TTC549 (cell line): ENCODE data around the gene OVOL2.
"Not testable (repeated sequence)": the region's sequence is repeated elsewhere in the genome, so short reads cannot be mapped to it uniquely, and the experiment has no call there.

Experiments used
- FAIRE-seq: peaks from 2 replicates; lab custom pipeline; 2012; peaks lifted over from hg19 to GRCh38; lab: Jason Lieb, UNC

The OVOL2 gene

DNA sequence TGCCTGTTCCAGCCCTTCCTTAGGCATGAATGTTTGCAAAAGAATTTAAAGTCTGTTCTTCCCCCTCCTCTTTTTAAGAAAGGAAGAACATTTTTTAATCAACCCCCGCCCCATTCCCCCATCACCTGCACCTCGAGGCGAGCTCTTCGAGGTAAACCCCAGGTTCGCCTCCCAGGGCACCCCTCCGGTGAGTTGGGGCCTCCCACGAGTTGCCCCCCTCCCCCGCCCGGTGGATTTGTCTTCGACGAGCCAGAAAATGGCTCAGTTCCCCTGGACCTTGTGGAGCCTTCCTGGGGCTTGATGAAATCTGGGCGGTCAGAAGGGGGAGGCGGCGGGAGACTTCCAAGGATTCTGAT lies 256 bp upstream of the OVOL2 start:
- no peak for FAIRE-seq

DNA sequence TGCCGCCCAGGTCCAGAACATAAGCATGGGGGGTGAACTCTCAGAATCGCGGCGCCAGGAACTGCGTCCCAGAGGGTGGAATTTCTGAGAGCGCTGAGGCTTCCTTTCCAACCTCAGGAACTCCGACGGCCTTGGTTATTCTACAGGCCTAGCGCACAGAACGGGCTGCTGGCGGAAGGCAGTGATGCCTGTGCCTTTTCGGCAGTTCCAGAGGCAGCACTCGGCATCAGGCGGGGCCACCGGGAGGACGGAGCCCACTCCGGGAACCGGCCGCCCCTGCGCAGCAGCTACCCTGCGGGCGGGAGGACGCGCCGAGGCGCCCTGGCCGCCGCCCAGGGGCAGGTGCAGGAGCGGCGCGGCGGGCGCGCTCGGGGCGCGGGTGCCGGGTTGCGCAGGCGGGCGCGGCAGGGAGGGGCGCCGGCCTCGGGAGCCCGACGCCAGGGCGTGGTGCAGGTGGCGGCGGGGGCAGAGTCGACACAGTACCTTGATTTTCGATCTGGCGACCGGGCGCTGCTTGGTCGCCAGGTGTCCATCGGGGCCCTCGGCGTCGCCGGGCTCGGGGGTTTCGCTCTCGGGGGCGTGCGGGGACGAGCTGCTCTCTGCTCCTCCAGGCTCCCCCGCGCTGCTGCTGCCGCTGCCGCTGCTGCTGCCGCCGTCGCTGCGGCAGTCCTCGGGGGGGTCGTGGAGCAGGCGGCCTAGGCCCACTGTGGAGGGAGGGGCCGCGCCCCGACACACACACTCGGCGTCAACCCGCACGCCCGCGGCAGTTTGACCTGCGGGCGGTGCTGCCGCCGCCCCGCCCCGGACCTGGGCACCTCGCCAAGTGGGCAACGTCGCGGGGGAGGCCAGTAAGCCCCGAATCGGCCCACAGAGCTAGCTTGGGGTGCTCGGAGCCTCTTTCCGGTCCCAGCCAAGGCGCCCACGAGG lies 1.3 kb downstream of the OVOL2 start:
- no peak for FAIRE-seq

DNA sequence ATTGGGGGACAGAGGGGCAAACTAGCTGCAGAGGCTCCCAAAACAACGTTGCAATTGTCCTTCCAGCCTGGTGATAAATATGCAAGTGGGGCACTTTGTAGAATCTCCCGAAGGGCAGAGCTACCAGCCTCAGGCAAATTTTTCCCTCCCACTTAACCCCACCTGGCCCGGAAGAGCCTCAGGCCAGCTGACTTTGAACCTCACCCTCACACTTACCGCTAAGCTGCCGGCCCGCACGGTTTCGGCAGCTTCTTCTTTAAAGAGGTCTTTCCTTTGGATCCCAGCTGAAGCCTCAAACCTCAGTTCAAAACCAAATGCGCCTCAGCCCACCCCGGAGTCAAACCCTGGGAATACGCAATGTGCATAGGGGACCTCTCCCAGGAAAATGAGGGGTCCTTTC lies 2.5 kb downstream of the OVOL2 start:
- no peak for FAIRE-seq

DNA sequence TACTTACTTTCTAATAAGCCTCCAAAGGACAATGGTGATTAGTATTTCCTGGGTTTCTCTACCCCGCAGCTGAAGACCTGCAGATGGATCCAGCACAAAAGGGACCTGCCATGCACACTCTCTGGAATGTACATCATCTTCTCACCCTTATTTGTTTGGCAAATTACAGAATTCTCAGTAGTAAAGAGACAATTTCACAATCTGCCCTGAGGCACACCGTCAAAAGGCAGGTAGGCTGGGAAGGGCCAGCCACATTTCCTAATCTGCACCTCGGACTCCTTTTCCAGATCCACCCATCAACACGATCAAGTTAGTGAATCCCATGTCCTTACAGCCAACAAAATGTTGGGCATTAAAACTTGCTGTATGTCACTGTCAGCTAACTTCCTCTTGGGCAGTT lies 4.9 kb downstream of the OVOL2 start:
- no peak for FAIRE-seq

DNA sequence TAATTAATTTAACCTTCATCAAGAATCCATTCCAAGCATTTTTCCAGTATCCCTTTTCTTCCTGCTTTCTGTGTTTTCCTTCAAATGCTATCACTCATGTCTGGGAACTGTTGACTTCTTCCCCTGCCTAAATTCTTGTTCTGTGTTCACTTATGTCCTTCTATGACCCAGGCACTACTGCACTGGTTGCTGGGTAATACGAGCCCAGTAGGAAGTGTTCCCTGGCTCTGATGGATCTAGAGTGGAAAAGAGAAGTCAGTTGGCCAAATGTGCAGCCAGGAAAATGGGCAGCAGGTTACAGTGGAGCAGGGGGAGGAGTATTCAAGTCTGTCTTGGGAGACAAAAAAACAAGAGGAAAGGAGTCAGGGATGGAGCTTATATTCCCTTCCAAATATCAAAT lies 7.1 kb downstream of the OVOL2 start:
- FAIRE-seq, result no peak

DNA sequence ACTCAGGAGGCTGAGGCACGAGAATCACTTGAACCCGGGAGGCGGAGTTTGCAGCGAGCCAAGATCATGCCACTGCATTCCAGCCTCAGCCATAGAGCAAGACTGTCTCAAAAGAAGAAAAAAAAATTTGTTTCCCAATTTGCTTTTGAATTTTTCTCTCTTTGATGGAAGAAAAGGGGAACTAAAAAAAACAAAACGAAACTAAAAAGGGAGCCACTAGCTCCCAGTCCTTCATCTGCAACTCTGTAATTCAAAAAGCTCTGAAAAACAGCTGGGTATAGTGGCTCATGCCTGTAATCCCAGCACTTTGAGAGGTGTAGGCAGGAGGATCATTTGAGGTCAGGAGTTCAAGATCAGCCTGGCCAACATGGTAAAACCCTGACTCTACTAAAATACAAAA lies 9.5 kb downstream of the OVOL2 start:
- FAIRE-seq, result no peak

DNA sequence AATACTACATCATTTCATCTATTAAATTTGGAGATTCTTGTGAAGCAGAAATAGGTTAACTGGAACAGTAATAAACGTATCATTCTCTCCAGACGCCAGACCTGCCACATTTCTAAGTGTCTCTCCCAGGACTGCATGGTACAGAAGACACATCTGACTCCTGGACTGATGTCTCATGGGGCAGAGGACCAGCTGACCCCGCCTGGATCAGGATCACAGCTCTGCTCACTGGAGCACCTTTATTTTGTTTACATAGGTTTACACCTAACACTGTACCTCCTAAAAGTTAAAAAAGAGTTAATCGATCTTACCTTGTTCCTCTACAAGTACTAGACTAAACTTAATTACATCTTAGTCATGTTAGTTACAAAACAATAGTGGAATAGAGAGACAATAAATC lies 11.2 kb downstream of the OVOL2 start:
- FAIRE-seq, result no peak

DNA sequence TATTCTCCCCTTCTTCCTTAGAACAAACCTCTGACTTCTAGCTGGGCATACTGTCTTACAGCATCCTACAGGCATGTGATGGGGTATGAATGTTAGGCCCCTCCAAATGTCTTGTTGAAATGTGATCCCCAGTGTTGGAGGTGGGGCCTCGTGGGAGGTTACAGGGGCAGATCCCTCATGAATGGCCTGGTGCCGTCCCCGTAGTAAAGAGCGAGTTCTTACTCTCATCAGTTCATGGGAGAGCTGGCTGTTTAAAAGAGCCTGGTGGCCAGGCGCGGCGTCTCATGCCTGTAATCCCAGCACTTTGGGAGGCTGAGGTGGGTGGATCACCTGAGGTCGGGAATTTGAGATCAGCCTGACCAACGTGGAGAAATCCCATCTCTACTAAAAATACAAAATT lies 15.5 kb downstream of the OVOL2 start:
- FAIRE-seq, result no peak

DNA sequence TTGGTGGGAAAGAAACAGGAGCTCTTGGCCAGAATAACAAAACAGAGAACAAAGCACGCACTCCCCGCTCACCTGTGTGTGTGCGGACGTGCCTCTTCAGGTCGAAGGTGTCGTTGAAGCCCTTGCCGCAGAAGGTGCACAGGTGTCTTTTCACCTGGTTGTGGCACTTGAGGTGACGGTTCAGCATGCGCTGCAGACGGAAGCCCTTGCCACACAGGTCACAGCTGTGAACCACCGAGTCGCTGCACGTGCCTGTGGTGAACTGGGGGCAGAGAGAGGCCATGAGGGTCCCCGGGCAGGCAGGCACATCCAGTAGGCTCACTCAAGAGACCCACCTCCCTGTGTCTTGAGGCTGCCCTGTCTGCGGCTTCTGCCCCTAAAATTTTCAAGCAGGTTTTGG lies 16.3 kb downstream of the OVOL2 start:
- FAIRE-seq, result no peak

DNA sequence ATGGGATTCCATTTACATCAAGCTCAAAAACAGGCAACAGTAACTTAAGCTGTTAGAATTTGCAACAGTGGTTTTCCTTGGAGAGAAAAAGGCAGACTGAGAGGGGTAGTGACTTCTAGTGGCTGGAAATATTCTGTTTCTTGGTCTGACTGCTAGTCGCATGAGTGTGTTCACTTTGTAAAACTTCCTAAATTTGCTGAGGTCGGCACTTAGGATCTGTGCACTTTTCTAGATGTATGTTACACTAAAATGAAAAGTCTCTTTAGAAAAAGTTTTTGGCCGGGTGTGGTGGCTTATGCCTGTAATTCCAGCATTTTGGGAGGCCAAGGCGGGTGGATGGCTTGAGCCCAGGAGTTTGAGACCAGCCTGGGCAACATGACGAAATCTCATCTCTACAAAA lies 18.7 kb downstream of the OVOL2 start:
- no peak for FAIRE-seq

DNA sequence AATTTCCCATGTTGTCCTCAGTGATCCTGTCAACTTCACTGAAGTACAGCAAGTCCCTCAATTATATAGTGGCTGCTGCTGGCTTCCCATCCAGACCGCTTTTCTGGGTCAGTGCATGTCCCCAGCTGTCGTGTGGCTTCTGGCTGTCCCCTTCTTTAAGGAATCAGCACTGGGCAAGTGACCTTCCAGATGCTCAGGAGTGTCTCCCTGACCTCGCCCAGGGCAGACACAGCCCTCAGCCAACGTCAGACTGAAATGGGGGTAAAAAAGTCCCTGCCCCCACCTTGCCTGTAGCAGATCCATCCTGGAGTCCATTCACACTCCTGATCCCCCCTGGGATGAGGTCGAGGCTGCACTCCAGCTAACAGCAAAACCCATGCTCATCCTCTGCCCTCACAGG lies 23.7 kb downstream of the OVOL2 start:
- no peak for FAIRE-seq

DNA sequence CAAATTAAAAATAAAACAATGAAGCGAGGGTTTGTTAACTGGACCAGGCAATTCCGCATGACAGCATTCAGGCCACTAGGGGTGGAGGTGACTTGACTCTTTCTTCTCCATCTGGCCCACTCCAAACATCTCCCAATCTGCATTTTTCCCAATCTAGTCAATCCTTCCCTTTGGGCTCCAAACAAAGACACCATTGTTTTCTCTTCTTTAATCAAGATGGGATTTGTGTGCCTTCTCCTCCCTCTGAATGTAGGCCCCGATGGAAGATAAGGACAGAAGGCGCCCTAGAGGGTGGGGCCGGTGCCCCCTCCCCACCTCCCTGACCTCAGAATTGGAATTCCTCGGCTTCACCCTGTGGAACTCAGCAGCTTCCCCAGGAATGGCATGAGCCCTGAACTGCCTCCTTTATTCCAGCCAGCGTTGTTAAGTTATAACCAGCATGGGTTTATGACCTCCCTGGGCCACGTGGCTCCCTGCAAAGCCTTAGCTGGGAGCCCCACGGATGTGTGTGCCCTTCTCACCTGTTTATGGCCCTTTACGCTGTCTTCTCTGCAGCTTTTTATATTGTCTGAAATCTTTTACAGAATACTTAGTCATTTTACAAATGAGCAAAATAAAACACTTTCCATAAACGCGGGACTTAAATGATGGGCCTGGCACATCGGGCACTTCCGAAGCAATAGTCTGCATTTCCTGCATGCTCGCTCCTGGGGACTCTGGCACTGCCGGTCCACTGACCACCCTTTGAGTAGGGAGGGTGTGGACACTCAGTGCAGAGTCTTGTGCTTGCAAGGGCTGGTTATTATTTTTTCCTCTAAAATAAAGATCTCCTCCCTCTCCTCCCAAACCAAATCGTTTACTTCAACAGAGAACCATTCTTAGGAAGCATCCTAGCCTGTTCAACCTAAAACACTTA lies 24.5 kb downstream of the OVOL2 start:
- no peak for FAIRE-seq

DNA sequence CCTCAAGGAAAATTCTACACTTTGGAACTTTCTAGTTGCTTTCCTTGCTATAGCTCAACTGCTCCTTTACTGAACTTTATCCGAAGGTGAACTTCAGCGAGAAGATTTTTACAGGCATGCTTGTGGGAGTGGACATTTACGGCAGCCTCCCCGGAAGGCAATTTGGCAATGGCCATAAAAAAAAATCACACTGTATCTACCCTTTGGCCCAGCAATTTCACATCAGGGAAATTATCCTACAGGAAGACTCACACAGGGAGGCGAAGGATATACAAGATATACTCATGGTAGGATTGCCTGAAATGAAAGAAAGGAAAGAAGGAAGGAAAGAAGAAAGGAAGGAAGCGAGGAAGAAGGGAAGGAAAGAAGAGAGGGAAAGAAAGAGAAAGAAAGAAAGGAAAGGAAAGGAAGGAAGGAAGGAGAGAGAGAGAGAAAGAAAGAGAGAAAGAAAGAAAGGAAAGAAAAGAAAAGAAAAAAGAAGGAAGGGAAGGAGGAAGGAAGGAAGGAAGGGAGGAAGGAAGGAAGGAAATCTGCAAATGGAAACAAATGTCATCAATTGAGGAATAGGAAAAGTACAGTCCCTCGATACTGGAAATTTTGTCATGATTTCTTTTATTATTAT lies 25.7 kb downstream of the OVOL2 start:
- no peak for FAIRE-seq

DNA sequence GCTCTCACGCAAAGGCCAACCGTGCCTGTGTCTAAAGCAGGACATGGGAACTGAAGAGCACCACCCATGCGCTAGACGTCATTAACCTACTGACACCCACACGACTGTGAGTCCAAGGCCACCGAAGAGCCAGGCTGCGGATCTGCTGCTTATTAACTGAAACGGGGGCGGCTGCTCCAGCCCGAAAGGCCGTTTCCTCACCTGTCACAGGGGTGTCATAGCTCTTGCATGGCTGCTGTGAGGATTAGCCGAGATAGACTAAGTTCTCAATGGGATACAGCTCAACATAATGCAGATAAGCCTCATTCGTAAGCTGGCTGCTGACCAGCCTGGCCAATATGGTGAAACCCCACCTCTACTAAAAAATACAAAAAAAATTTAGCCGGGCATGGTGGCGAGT lies 26.7 kb downstream of the OVOL2 start:
- FAIRE-seq, result no peak

DNA sequence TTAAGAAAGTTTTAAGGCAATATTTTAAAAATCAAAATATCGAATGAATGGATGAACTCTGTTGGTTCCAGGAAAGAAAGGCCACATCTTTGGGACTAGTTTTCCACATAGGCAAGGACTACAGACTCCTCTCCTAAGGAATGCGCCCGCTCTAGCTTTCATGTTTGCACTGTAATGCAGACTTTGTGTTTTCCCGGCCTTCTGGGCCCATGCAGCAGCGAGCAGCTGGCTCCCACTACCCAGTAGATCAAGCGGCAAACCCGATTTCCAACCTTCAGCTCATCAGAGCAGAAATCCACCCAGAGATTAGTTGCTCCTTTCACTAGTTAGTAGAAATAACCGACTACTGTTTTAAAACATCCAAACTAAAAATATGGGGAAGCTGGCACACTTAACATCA lies 27.7 kb downstream of the OVOL2 start:
- FAIRE-seq, result no peak

DNA sequence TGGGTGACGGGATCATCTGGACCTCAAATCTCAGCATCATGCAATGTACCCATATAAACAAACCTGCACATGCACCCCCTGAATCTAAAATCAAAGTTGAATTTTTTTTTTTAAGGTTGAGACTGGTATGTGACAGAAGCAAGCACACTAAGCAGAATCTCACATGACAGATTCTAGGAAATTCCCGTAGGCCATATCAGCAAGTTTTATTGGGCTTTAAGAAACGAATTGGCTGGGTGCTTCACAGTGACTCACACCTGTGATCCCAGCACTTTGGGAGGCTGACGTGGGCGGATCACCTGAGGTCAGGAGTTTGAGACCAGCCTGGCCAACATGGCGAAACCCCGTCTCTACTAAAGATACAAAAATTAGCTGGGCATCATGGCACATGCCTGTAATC lies 30.7 kb downstream of the OVOL2 start:
- not testable (repeated sequence) for FAIRE-seq

DNA sequence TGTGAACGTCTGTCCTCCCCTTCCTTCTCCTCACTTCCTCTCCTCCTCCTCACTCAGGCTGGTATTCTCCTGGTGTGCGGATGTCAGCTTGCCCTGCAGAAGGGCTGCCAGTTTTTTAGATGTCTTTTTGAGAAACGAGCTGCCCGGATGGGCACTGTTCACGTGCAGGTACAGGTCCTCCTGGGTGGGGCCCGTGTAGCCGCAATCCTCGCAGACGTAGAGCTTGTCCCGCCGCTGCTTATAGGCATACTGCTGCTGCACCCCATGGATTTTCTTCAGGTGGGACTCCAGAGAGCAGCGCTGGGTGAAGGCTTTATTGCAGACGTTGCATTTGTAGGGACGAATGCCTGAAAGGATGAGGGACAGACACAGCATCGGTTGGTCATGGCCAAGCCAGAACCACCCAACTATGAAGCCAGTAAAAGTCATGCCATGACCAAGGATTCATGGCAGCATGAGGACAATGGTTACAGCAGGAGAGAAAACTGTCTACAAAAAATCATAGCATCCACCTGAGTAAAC lies 33.0 kb downstream of the OVOL2 start:
- FAIRE-seq, result no peak

DNA sequence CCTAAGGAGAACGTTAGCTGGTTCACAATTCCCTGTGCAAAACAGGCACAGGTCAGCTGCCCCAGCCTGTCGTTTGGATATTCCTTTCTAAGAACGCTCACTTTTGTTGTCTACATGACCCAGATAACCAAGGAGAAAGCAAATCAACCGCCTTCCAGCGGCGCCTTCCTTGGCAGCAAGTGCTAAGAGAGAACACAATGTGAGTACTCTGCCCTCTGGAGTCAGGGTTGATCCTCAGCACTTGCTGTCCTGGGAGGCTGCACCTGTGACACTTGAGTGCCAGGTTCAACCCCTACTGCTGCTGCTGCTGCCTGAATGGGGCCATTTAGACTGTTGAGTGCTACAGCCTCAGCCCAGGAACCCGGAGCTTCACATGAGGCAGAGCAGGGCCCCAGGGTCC lies 36.8 kb downstream of the OVOL2 start:
- FAIRE-seq, result no peak

DNA sequence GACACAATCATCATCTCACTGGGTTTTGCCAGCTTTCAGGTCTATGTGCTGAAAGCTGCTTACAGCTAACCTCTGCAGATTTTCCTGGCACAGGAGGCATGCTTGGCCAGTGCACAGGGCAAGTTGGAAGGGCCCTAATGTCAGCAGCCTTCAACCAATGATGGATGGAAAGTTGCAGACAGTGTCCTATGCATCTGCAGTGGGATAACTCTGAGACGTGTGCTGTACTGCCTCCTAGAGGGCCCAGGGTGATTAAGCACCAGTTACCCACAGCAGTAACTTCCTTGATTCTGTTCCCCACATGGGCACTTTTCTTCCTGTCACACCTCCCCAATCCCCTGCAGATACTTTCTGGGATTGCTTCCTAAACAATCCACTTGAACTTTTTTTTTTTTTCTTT lies 38.6 kb downstream of the OVOL2 start:
- no peak for FAIRE-seq

DNA sequence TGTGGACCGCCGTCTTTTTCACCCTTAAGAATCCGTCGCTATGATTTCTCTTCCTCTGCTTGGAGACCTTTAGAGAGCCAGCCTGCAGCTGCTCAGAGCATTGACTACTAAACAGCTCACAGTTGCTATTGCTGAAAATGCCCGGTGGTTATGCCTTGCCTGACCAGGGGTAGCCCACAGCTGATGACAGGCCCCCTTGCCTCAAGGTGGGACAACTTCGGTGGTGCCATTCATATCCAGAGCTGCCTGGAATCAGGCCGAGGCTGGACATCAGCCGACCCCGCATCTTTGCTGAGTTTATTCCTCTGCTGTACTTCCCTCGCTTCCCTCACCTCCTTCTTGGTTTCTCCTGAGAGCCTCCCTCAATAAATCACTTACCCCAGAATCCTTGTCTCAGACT lies 39.6 kb downstream of the OVOL2 start:
- FAIRE-seq, result no peak

DNA sequence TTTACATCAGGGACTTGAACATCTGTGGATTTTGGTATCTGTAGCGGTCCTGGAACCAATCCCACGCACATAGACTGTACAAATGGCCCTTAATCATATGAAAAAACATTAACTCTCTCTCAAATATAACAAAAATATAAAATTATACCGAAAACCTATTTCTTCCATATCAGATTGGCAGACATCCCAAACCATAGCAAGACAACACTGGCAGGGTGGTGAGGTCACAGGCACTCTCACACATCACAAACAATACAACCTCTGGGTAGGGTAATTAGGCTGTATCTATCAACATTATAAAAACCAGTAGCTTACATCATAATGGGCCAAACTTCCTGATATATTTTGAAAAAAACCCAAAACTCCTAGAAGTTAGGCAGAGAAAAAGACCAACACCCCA lies 40.9 kb downstream of the OVOL2 start:
- no peak for FAIRE-seq

DNA sequence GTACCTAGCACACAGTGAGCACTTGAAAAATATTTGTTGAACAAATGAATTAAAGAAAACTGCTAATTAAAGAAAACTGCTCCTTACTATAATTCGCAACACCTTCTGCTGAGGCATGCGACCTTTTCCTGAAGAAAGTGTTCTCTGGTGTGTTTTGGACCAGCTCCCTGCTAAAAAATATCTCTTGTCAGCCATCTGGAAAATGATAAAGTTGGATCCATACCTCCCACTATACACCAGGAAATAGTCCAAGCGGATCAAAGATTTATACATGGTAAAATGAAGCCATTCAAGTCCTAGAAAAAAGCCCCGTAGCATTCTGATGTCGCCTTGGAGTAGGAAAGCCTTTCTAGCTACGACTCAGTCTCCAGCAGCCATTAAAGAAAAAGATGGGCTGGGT lies 43.3 kb downstream of the OVOL2 start:
- FAIRE-seq, result no peak

DNA sequence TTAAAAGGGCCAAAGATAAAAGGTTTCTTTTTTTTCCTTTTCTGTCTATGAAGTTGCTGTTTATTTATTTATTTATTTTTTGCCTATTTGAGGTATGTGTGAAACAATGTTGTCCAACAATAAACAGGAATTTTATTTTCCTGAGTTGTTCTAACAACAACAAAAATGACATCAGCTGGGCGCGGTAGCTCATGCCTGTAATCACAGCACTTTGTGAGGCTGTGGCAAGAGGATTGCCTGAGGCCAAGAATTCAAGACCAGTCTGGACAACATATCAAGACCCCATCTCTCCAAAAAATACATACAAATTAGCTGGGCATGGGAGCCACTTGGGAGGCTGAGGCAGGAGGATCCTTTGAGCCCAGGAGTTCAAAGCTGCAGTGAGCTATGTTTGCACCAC lies 44.8 kb downstream of the OVOL2 start:
- no peak for FAIRE-seq
